NCI-H146 treated with DMSO at 0.1 percent for 48 hours (cell line): ENCODE data around the gene TGM5.
"Not testable (repeated sequence)": the region's sequence is repeated elsewhere in the genome, so short reads cannot be mapped to it uniquely, and the experiment has no call there.

Experiments used
- DNase-seq: peaks from one replicate; lab custom pipeline; 2025; ENCODE audit not compliant: unreplicated experiment; lab: John Stamatoyannopoulos, UW

Gene TGM5

GRCh38 chr15:43266834-43267233 is at the start of gene TGM5:
TSS of gene TGM5 (minus strand) at chr15:43266928. CDS start at chr15:43266849, 79 bp downstream.
- DNase-seq: no peak

GRCh38 chr15:43314171-43314570 is 47.4 kb upstream of the TGM5 start:
- DNase-seq: no peak

GRCh38 chr15:43312378-43312777 is 45.6 kb upstream of the TGM5 start:
- DNase-seq: no peak

GRCh38 chr15:43302205-43302817 is 35.6 kb upstream of the TGM5 start, which contains the start of gene TGM7:
TSS of gene TGM7 (minus strand) at chr15:43302255.
- DNase-seq: no peak

- DNase-seq: no peak
Observed at GRCh38 chr15:43299884-43300283, 33.2 kb upstream of the TGM5 start.

GRCh38 chr15:43299411-43299810 is 32.7 kb upstream of the TGM5 start:
- DNase-seq: no peak

GRCh38 chr15:43294091-43294706 is 27.5 kb upstream of the TGM5 start:
- no peak for DNase-seq

GRCh38 chr15:43293432-43293831 is 26.7 kb upstream of the TGM5 start:
- DNase-seq: no peak

GRCh38 chr15:43292375-43293078 is 25.8 kb upstream of the TGM5 start:
- no peak for DNase-seq

- DNase-seq: not testable (repeated sequence)
Observed at GRCh38 chr15:43289656-43290055, 22.9 kb upstream of the TGM5 start.

- no peak for DNase-seq
Observed at GRCh38 chr15:43287254-43287653, 20.5 kb upstream of the TGM5 start.

- DNase-seq: no peak
Observed at GRCh38 chr15:43286074-43286473, 19.3 kb upstream of the TGM5 start.

GRCh38 chr15:43285609-43286037 is 18.9 kb upstream of the TGM5 start:
- DNase-seq: peak; percentile 34

GRCh38 chr15:43283526-43283925 is 16.8 kb upstream of the TGM5 start:
- no peak for DNase-seq

- no peak for DNase-seq
Observed at GRCh38 chr15:43281926-43282602, 15.3 kb upstream of the TGM5 start.

- DNase-seq: no peak
Observed at GRCh38 chr15:43280996-43281395, 14.3 kb upstream of the TGM5 start.

- no peak for DNase-seq
Observed at GRCh38 chr15:43279496-43279895, 12.8 kb upstream of the TGM5 start.

GRCh38 chr15:43278869-43279268 is 12.1 kb upstream of the TGM5 start:
- no peak for DNase-seq

- DNase-seq: no peak
Observed at GRCh38 chr15:43277901-43278300, 11.2 kb upstream of the TGM5 start.

GRCh38 chr15:43277231-43277823 is 10.6 kb upstream of the TGM5 start:
- DNase-seq: no peak

GRCh38 chr15:43276563-43277200 is 10.0 kb upstream of the TGM5 start:
- DNase-seq: no peak
